Panc1 (cell line): ENCODE results near the gene ATXN2. TPM values are rescaled to one million over a fixed set of nuclear protein-coding genes. Genes with fewer than 3 reads are reported as not detected.
A peak's percentile ranks its signal among the peaks of the same experiment; 100 is the strongest.

Experiments
- ATAC-seq: fragments of 200-7000 bp; cut with Tn5 transposase; 2 replicates; pipeline ENCODE4 v1.9.1; 2020; ENCODE audit warnings: mild to moderate bottlenecking, moderate library complexity
- BruUV-seq: library from RNA; stranded (reverse); fragments of 400-500 nt; replicated peaks from 2 replicates; lab custom pipeline; 2021; lab: Mats Ljungman, UMichigan
- CTCF ChIA-PET: fragments of 300-600 bp; sonication (Branson Sonifier 250); formaldehyde crosslinking; loops from one replicate; lab custom pipeline; 2022; ENCODE audit warnings: antibody characterized with exemption; lab: Charles Lee
- POLR2A ChIA-PET: fragments of 300-600 bp; sonication (Branson Sonifier 250); formaldehyde crosslinking; loops from one replicate; lab custom pipeline; 2022; ENCODE audit warnings: antibody characterized with exemption; lab: Charles Lee
- DNase-seq: peaks from one replicate; pipeline ENCODE4 v3.0.0-alpha.2; 2010; ENCODE audit warnings: low read depth, low spot score
- H3K27ac ChIP-seq: 2 replicates; pipeline ENCODE4 v1.5.1; 2011; ENCODE audit warnings: mild to moderate bottlenecking, low read length, inconsistent platforms
- H3K27me3 ChIP-seq: fragments of 200-500 bp; sonication (Bioruptor generic); 2 replicates; pipeline ENCODE4 v1.6.0; 2014; ENCODE audit warnings: low read length, inconsistent platforms; ENCODE audit not compliant: control insufficient read depth, insufficient read depth
- H3K36me3 ChIP-seq: fragments of 200-500 bp; sonication (Bioruptor generic); 2 replicates; pipeline ENCODE4 v1.5.1; 2014; ENCODE audit warnings: inconsistent platforms, mild to moderate bottlenecking, low read length, moderate library complexity; ENCODE audit not compliant: control insufficient read depth, insufficient read depth
- H3K4me1 ChIP-seq: 2 replicates; pipeline ENCODE4 v1.5.1; 2011; ENCODE audit warnings: inconsistent platforms, mild to moderate bottlenecking, low read length, moderate library complexity; ENCODE audit not compliant: control insufficient read depth, insufficient read depth
- H3K4me3 ChIP-seq, 2 experiments: 2 replicates each; pipeline ENCODE4 v1.5.1; 2011 to 2012; ENCODE audit warnings: low read depth in 2 of 2, low read length in 2 of 2, mild to moderate bottlenecking in 2 of 2, inconsistent platforms in 1 of 2, moderate library complexity in 1 of 2
- H3K9me3 ChIP-seq: fragments of 200-500 bp; sonication (Bioruptor generic); 2 replicates; pipeline ENCODE4 v1.5.1; 2014; ENCODE audit warnings: low read depth, mild to moderate bottlenecking, inconsistent platforms, low read length, moderate library complexity; ENCODE audit not compliant: control insufficient read depth, insufficient read depth
- CTCF ChIP-seq: fragments of 450-650 bp; IDR thresholded peaks from 2 replicates; pipeline ENCODE4 v1.5.1; 2017; ENCODE audit warnings: mild to moderate bottlenecking
- POLR2AphosphoS5 ChIP-seq: IDR thresholded peaks from 2 replicates; pipeline ENCODE4 v1.6.1; 2012; ENCODE audit warnings: mild to moderate bottlenecking, low read depth, low read length, moderate library complexity
- SIN3A ChIP-seq: IDR thresholded peaks from 2 replicates; pipeline ENCODE4 v1.6.1; 2012; ENCODE audit warnings: low read depth, mild to moderate bottlenecking, low read length, moderate library complexity, borderline replicate concordance; ENCODE audit not compliant: insufficient read depth
- TCF7L2 ChIP-seq: IDR thresholded peaks from 2 replicates; pipeline ENCODE4 v1.6.1; 2011; ENCODE audit warnings: mild to moderate bottlenecking, low read depth, low read length, inconsistent platforms
- in situ Hi-C: cut with HindIII; loops from 2 replicates; pipeline ENCODE4 v1.10.0; 2016; ENCODE audit warnings: low sequenced_read_pairs, low pct_unique_long_range_greater_than_20kb
- intact Hi-C: fragments of 100-400 bp; cut with micrococcal nuclease; formaldehyde crosslinking; loops from one replicate; pipeline ENCODE4 v1.10.0; 2022; ENCODE audit not compliant: unreplicated experiment
- total RNA-seq: library from RNA; stranded (reverse); gene quantifications from one replicate; pipeline ENCODE4 v1.2.1, GENCODE V29; 2021; ENCODE audit not compliant: unreplicated experiment
- TF ChIP-seq, protein P1 (sequence below), 2 experiments: IDR thresholded peaks; 2 replicates each; pipeline ENCODE4 v1.6.1; 2011 to 2012; ENCODE audit warnings: low read depth in 2 of 2, control low read depth in 1 of 2, low read length in 1 of 2, mild to moderate bottlenecking in 1 of 2, moderate library complexity in 1 of 2; ENCODE audit not compliant: insufficient read depth in 1 of 2

ATXN2 gene
- total RNA-seq, 1 experiment from 2014 or later = 77.6 TPM

GRCh38 chr12:111424793-111425251 is 174.3 kb downstream of the ATXN2 start:
- ATAC-seq (peak; percentile 25; the same call in 1 of the 2 replicates), DNase-seq (no peak)
- no peaks in the 10 kb centered on the region for H3K36me3 ChIP-seq
- POLR2A ChIA-PET = no interaction called here
- BruUV-seq = no TSS peak
- peak overlapping the region; percentile 72; the same call in 1 of the 2 replicates for H3K27ac ChIP-seq
- TF ChIP-seq POLR2AphosphoS5 (no peak), TCF7L2 (no peak), CTCF (no peak), SIN3A (no peak)
- TF ChIP-seq, protein P1, sequence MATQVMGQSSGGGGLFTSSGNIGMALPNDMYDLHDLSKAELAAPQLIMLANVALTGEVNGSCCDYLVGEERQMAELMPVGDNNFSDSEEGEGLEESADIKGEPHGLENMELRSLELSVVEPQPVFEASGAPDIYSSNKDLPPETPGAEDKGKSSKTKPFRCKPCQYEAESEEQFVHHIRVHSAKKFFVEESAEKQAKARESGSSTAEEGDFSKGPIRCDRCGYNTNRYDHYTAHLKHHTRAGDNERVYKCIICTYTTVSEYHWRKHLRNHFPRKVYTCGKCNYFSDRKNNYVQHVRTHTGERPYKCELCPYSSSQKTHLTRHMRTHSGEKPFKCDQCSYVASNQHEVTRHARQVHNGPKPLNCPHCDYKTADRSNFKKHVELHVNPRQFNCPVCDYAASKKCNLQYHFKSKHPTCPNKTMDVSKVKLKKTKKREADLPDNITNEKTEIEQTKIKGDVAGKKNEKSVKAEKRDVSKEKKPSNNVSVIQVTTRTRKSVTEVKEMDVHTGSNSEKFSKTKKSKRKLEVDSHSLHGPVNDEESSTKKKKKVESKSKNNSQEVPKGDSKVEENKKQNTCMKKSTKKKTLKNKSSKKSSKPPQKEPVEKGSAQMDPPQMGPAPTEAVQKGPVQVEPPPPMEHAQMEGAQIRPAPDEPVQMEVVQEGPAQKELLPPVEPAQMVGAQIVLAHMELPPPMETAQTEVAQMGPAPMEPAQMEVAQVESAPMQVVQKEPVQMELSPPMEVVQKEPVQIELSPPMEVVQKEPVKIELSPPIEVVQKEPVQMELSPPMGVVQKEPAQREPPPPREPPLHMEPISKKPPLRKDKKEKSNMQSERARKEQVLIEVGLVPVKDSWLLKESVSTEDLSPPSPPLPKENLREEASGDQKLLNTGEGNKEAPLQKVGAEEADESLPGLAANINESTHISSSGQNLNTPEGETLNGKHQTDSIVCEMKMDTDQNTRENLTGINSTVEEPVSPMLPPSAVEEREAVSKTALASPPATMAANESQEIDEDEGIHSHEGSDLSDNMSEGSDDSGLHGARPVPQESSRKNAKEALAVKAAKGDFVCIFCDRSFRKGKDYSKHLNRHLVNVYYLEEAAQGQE (IDR thresholded peaks at IDR 0.05; ENCODE audit: insufficient read depth in 1 of 2, low read depth in 2 of 2, low read length in 1 of 2) = no peak
- no peaks in the 10 kb centered on the region for H3K9me3 ChIP-seq
- CTCF ChIA-PET = interaction anchor here (0.5 to 0.6 kb wide), 2 partner anchors 106 to 112 kb away, joined by 4 to 8 read pairs; no protein-coding TSS in a partner anchor
- peaks cover 42% of the 10 kb centered on the region for H3K4me1 ChIP-seq
- no peaks in the 10 kb centered on the region for H3K27me3 ChIP-seq
- no peak overlapping the region for H3K4me3 ChIP-seq
- intact Hi-C loops = no loop called here
- in situ Hi-C loops = no loop called here

DNA sequence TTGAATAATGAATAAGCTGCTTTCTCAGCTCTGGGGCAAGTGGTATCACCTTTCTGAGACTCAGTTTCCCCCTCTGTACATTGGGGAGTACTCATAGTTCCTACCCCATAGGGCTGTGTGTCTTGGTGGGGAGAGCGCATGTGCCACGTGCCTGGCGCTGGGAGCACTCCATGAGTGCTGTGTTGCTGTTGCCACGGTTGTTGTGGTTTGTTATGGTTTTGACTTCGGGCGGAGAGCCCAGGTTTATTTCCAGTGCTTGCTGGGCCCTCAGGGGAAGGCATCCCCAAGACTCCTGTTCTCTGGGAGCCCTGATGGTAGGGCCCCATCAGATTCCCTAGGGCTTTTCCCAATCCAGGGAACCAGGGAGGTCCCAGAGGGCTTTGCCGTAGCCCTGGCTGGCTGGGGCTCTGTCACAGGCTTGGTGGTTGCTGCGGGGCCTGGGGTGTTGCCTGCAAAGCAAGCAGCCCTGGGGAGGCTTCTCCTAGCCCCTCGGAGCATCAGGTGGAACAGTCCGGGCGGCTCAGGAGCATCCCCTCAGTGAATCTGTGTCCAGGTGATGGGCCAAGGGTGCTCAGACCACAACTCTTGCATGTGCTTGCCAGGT is 174.8 kb downstream of the ATXN2 start:
- no peaks in the 10 kb centered on the region for H3K36me3 ChIP-seq
- H3K4me3 ChIP-seq = no peak overlapping the region
- intact Hi-C loops (no loop called here), in situ Hi-C loops (no loop called here)
- no TSS peak for BruUV-seq
- H3K4me1 ChIP-seq = peaks cover 36% of the 10 kb centered on the region
- no peak for TF ChIP-seq POLR2AphosphoS5
- no peak for TF ChIP-seq CTCF
- no peak for TF ChIP-seq SIN3A
- TF ChIP-seq TCF7L2 = no peak
- TF ChIP-seq, protein P1 (IDR thresholded peaks at IDR 0.05; ENCODE audit: insufficient read depth in 1 of 2, low read depth in 2 of 2, low read length in 1 of 2) = no peak
- DNase-seq (no peak), ATAC-seq (no peak)
- peak overlapping the region; percentile 41 for H3K27ac ChIP-seq
- no peaks in the 10 kb centered on the region for H3K9me3 ChIP-seq
- ChIA-PET CTCF (interaction anchor here (0.5 kb wide), 1 partner anchor 105 kb away, joined by 8 read pairs; no protein-coding TSS in a partner anchor), POLR2A (no interaction called here)
- no peaks in the 10 kb centered on the region for H3K27me3 ChIP-seq
